Panc1 (cell line): ENCODE results near the gene SLC35C1. TPM values are rescaled to one million over a fixed set of nuclear protein-coding genes. Genes with fewer than 3 reads are reported as not detected.

Experiments
- ATAC-seq: fragments of 200-7000 bp; cut with Tn5 transposase; 2 replicates; pipeline ENCODE4 v1.9.1; 2020; ENCODE audit warnings: mild to moderate bottlenecking, moderate library complexity
- BruUV-seq: library from RNA; stranded (reverse); fragments of 400-500 nt; replicated peaks from 2 replicates; lab custom pipeline; 2021; lab: Mats Ljungman, UMichigan
- CTCF ChIA-PET: fragments of 300-600 bp; sonication (Branson Sonifier 250); formaldehyde crosslinking; loops from one replicate; lab custom pipeline; 2022; ENCODE audit warnings: antibody characterized with exemption; lab: Charles Lee
- POLR2A ChIA-PET: fragments of 300-600 bp; sonication (Branson Sonifier 250); formaldehyde crosslinking; loops from one replicate; lab custom pipeline; 2022; ENCODE audit warnings: antibody characterized with exemption; lab: Charles Lee
- DNase-seq: peaks from one replicate; pipeline ENCODE4 v3.0.0-alpha.2; 2010; ENCODE audit warnings: low read depth, low spot score
- H3K27ac ChIP-seq: 2 replicates; pipeline ENCODE4 v1.5.1; 2011; ENCODE audit warnings: mild to moderate bottlenecking, low read length, inconsistent platforms
- H3K27me3 ChIP-seq: fragments of 200-500 bp; sonication (Bioruptor generic); 2 replicates; pipeline ENCODE4 v1.6.0; 2014; ENCODE audit warnings: low read length, inconsistent platforms; ENCODE audit not compliant: control insufficient read depth, insufficient read depth
- H3K36me3 ChIP-seq: fragments of 200-500 bp; sonication (Bioruptor generic); 2 replicates; pipeline ENCODE4 v1.5.1; 2014; ENCODE audit warnings: inconsistent platforms, mild to moderate bottlenecking, low read length, moderate library complexity; ENCODE audit not compliant: control insufficient read depth, insufficient read depth
- H3K4me1 ChIP-seq: 2 replicates; pipeline ENCODE4 v1.5.1; 2011; ENCODE audit warnings: inconsistent platforms, mild to moderate bottlenecking, low read length, moderate library complexity; ENCODE audit not compliant: control insufficient read depth, insufficient read depth
- H3K4me3 ChIP-seq, 2 experiments: 2 replicates each; pipeline ENCODE4 v1.5.1; 2011 to 2012; ENCODE audit warnings: low read depth in 2 of 2, low read length in 2 of 2, mild to moderate bottlenecking in 2 of 2, inconsistent platforms in 1 of 2, moderate library complexity in 1 of 2
- H3K9me3 ChIP-seq: fragments of 200-500 bp; sonication (Bioruptor generic); 2 replicates; pipeline ENCODE4 v1.5.1; 2014; ENCODE audit warnings: low read depth, mild to moderate bottlenecking, inconsistent platforms, low read length, moderate library complexity; ENCODE audit not compliant: control insufficient read depth, insufficient read depth
- POLR2AphosphoS5 ChIP-seq: IDR thresholded peaks from 2 replicates; pipeline ENCODE4 v1.6.1; 2012; ENCODE audit warnings: mild to moderate bottlenecking, low read depth, low read length, moderate library complexity
- SIN3A ChIP-seq: IDR thresholded peaks from 2 replicates; pipeline ENCODE4 v1.6.1; 2012; ENCODE audit warnings: low read depth, mild to moderate bottlenecking, low read length, moderate library complexity, borderline replicate concordance; ENCODE audit not compliant: insufficient read depth
- TCF7L2 ChIP-seq: IDR thresholded peaks from 2 replicates; pipeline ENCODE4 v1.6.1; 2011; ENCODE audit warnings: mild to moderate bottlenecking, low read depth, low read length, inconsistent platforms
- in situ Hi-C: cut with HindIII; loops from 2 replicates; pipeline ENCODE4 v1.10.0; 2016; ENCODE audit warnings: low sequenced_read_pairs, low pct_unique_long_range_greater_than_20kb
- intact Hi-C: fragments of 100-400 bp; cut with micrococcal nuclease; formaldehyde crosslinking; loops from one replicate; pipeline ENCODE4 v1.10.0; 2022; ENCODE audit not compliant: unreplicated experiment
- total RNA-seq: library from RNA; stranded (reverse); gene quantifications from one replicate; pipeline ENCODE4 v1.2.1, GENCODE V29; 2021; ENCODE audit not compliant: unreplicated experiment
- TF ChIP-seq, protein P1 (sequence below), 2 experiments: IDR thresholded peaks; 2 replicates each; pipeline ENCODE4 v1.6.1; 2011 to 2012; ENCODE audit warnings: low read depth in 2 of 2, control low read depth in 1 of 2, low read length in 1 of 2, mild to moderate bottlenecking in 1 of 2, moderate library complexity in 1 of 2; ENCODE audit not compliant: insufficient read depth in 1 of 2
- TF ChIP-seq, protein P2 (sequence below): fragments of 450-650 bp; IDR thresholded peaks from 2 replicates; pipeline ENCODE4 v1.5.1; 2017; ENCODE audit warnings: mild to moderate bottlenecking

Gene SLC35C1
- total RNA-seq, 1 experiment from 2014 or later, result 13.4 TPM

DNA sequence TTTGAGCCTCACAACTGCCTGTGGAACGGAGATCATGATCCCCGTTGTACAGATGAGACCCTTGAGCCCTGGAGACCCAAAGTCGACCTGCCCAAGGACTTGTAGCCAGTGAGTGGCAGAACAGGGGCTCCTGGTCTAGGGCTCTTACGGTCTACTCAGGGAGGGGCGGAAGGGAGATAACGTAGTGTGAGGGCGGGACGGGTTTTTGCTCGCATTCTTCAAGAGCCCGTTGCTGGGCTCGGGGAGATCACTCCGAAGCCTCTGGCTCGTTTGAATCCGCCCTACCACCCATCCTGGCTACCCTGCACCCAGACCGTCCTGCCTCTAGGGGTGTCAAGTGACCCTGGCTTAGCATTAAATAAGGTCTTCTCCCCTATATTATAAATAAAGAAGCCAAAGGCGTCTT lies 43.0 kb downstream of the SLC35C1 start:
- H3K4me1 ChIP-seq, result peaks cover 10% of the 10 kb centered on the region
- BruUV-seq, result no TSS peak
- no peak for TF ChIP-seq POLR2AphosphoS5
- TF ChIP-seq, protein P1, sequence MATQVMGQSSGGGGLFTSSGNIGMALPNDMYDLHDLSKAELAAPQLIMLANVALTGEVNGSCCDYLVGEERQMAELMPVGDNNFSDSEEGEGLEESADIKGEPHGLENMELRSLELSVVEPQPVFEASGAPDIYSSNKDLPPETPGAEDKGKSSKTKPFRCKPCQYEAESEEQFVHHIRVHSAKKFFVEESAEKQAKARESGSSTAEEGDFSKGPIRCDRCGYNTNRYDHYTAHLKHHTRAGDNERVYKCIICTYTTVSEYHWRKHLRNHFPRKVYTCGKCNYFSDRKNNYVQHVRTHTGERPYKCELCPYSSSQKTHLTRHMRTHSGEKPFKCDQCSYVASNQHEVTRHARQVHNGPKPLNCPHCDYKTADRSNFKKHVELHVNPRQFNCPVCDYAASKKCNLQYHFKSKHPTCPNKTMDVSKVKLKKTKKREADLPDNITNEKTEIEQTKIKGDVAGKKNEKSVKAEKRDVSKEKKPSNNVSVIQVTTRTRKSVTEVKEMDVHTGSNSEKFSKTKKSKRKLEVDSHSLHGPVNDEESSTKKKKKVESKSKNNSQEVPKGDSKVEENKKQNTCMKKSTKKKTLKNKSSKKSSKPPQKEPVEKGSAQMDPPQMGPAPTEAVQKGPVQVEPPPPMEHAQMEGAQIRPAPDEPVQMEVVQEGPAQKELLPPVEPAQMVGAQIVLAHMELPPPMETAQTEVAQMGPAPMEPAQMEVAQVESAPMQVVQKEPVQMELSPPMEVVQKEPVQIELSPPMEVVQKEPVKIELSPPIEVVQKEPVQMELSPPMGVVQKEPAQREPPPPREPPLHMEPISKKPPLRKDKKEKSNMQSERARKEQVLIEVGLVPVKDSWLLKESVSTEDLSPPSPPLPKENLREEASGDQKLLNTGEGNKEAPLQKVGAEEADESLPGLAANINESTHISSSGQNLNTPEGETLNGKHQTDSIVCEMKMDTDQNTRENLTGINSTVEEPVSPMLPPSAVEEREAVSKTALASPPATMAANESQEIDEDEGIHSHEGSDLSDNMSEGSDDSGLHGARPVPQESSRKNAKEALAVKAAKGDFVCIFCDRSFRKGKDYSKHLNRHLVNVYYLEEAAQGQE (IDR thresholded peaks at IDR 0.05; ENCODE audit: insufficient read depth in 1 of 2, low read depth in 2 of 2, low read length in 1 of 2), result no peak
- TF ChIP-seq TCF7L2, result no peak
- TF ChIP-seq, protein P2, sequence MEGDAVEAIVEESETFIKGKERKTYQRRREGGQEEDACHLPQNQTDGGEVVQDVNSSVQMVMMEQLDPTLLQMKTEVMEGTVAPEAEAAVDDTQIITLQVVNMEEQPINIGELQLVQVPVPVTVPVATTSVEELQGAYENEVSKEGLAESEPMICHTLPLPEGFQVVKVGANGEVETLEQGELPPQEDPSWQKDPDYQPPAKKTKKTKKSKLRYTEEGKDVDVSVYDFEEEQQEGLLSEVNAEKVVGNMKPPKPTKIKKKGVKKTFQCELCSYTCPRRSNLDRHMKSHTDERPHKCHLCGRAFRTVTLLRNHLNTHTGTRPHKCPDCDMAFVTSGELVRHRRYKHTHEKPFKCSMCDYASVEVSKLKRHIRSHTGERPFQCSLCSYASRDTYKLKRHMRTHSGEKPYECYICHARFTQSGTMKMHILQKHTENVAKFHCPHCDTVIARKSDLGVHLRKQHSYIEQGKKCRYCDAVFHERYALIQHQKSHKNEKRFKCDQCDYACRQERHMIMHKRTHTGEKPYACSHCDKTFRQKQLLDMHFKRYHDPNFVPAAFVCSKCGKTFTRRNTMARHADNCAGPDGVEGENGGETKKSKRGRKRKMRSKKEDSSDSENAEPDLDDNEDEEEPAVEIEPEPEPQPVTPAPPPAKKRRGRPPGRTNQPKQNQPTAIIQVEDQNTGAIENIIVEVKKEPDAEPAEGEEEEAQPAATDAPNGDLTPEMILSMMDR, result no peak; the same call in none of the 2 replicates
- no peak for TF ChIP-seq SIN3A
- peak overlapping the region; percentile 78 to 92 for H3K4me3 ChIP-seq
- CTCF ChIA-PET, result interaction anchor here (0.6 kb wide), 1 partner anchor 26 kb away, joined by 7 read pairs; no protein-coding TSS in a partner anchor
- H3K27ac ChIP-seq, result peak overlapping the region; percentile 79
- H3K27me3 ChIP-seq, result peaks cover 3% of the 10 kb centered on the region; the same call in 1 of the 2 replicates
- intact Hi-C loops, result no loop called here
- POLR2A ChIA-PET, result interaction anchor here (0.6 kb wide), 2 partner anchors 203 to 718 kb away, joined by 8 to 10 read pairs; no protein-coding TSS in a partner anchor
- in situ Hi-C loops, result no loop called here
- DNase-seq, result no peak
- peak; percentile 60 for ATAC-seq
- H3K36me3 ChIP-seq, result no peaks in the 10 kb centered on the region; the same call in 1 of the 2 replicates
- H3K9me3 ChIP-seq, result no peaks in the 10 kb centered on the region

DNA sequence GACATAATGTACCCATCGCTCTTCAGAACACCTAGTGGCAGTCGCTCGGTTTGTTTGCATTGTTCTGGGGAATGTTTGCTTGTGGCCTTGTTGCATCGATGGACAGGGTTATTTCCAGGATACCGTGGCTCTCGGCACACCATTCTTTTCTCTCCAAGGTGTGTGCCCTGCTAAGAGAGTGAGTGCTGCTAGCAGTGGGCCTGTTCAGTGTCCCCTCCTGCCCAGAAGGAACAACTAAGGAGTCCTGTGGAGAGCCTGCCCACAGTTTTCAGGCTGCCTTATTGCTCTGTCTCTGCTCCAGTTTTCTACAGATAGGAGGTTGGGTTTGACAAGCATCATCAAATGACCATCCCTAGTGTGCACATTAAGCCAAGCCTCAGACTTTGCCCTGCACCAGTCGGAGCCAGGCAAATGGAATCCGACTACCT lies 43.7 kb downstream of the SLC35C1 start:
- CTCF ChIA-PET, result interaction anchor here (0.6 kb wide), 1 partner anchor 26 kb away, joined by 7 read pairs; no protein-coding TSS in a partner anchor
- no peak for ATAC-seq
- Histone ChIP-seq H3K27me3 (peaks cover 3% of the 10 kb centered on the region; the same call in 1 of the 2 replicates), H3K36me3 (no peaks in the 10 kb centered on the region; the same call in 1 of the 2 replicates), H3K27ac (peak overlapping the region; percentile 79), H3K9me3 (no peaks in the 10 kb centered on the region), H3K4me3 (peak overlapping the region; percentile 78 to 92), H3K4me1 (peaks cover 10% of the 10 kb centered on the region)
- no peak for DNase-seq
- POLR2A ChIA-PET, result interaction anchor here (0.6 kb wide), 2 partner anchors 203 to 719 kb away, joined by 8 to 10 read pairs; no protein-coding TSS in a partner anchor
- TF ChIP-seq TCF7L2 (no peak), POLR2AphosphoS5 (no peak), SIN3A (no peak)
- TF ChIP-seq, protein P1 (IDR thresholded peaks at IDR 0.05; ENCODE audit: insufficient read depth in 1 of 2, low read depth in 2 of 2, low read length in 1 of 2), result no peak
- TF ChIP-seq, protein P2, result no peak
- BruUV-seq, result no TSS peak
- in situ Hi-C loops (no loop called here), intact Hi-C loops (no loop called here)
